Measurements from ENCODE around the gene ISG15.

The ISG15 gene

DNA sequence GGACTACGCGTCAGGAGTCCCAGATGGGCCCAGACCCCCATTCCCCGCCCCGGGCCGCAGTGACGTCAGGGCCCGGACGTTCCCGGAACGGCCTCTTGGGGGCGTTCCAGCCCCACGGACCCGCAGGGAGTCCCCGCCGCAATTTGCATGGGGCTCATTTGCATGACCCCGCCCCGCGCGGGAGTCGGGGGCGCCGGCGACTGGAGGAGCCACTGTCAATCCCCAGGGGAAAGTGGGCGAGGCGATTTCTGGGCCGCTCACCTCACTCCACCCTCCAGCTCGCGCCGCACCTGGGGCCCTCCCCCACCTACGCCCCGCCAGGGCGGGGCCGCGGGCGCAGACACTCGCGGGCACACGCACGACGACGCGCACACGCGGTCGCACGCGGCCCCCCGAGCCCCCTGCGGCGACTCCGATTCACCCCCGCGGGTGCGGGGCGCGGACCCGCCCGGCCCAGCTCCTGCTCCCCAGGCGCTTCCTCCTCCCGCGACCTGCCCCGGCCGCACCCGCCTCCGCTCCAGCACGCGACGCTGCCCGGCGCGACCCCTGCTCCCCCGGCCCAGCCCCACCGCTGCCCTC lies 19.8 kb downstream of the ISG15 start:
- Histone ChIP-seq H3K27me3 (ENCODE audit: control insufficient read depth, insufficient read depth, low read length) (no peaks in the 10 kb centered on the region), H3K36me3 (ENCODE audit: control insufficient read depth, insufficient read depth, low read length) (no peaks in the 10 kb centered on the region), H3K4me2 (ENCODE audit: low read length) (peak overlapping the region; percentile 49), H3K4me3 (ENCODE audit: low read depth, low read length) (peak overlapping the region; percentile 1), H3K9me3 (ENCODE audit: control insufficient read depth, low read length) (no peaks in the 10 kb centered on the region), H2AFZ (no peak overlapping the region), H3K27ac (no peak overlapping the region), H3K79me2 (no peaks in the 10 kb centered on the region), H3K9ac (no peak overlapping the region), H3K4me1 (no peaks in the 10 kb centered on the region)
- TF ChIP-seq, protein P1, sequence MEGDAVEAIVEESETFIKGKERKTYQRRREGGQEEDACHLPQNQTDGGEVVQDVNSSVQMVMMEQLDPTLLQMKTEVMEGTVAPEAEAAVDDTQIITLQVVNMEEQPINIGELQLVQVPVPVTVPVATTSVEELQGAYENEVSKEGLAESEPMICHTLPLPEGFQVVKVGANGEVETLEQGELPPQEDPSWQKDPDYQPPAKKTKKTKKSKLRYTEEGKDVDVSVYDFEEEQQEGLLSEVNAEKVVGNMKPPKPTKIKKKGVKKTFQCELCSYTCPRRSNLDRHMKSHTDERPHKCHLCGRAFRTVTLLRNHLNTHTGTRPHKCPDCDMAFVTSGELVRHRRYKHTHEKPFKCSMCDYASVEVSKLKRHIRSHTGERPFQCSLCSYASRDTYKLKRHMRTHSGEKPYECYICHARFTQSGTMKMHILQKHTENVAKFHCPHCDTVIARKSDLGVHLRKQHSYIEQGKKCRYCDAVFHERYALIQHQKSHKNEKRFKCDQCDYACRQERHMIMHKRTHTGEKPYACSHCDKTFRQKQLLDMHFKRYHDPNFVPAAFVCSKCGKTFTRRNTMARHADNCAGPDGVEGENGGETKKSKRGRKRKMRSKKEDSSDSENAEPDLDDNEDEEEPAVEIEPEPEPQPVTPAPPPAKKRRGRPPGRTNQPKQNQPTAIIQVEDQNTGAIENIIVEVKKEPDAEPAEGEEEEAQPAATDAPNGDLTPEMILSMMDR (IDR thresholded peaks at IDR 0.05): peak; percentile 45

DNA sequence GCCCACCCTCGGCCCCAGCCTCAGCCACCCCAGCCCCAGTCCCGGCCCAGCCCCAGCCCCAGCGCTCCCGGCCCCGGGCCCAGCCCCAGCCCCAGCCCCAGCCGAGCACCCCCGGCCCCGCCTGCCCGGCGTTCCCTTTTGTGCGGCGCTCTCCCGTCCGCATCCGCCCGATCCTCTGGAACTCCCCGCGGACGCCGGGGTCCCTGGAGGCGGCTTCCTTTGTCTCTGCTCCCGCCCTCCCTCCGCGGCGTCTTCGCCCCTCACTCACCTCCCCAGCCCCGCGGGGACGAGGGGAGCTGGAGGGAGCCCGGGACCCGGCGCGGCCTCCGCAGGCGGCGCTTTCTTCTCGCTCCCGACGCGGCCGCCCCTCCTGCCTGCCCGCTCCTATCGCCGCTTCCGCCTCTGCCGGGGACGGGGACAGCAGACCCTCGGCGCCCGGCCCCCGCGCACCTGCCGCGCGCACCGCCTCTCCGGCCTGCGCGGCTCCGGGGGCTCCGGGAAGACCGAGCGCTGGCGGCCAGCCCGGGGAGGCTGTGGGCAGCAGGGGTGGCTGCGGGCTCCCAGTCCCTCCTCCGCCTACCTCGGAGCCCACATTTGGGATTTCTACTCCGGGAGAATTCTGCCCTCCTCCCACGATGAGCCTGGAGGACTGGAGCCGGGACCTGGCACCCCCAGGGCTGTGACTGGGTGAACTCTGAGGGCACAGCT lies 20.6 kb downstream of the ISG15 start:
- H3K4me2 ChIP-seq (ENCODE audit: low read length): peak overlapping the region; percentile 79
- H3K9me3 ChIP-seq (ENCODE audit: control insufficient read depth, low read length): no peaks in the 10 kb centered on the region
- no peaks in the 10 kb centered on the region for H3K27me3 ChIP-seq (ENCODE audit: control insufficient read depth, insufficient read depth, low read length)
- no peak overlapping the region for H3K27ac ChIP-seq
- H3K9ac ChIP-seq: no peak overlapping the region
- no peaks in the 10 kb centered on the region for H3K36me3 ChIP-seq (ENCODE audit: control insufficient read depth, insufficient read depth, low read length)
- TF ChIP-seq, protein P1 (IDR thresholded peaks at IDR 0.05): no peak
- no peaks in the 10 kb centered on the region for H3K4me1 ChIP-seq
- H3K79me2 ChIP-seq: no peaks in the 10 kb centered on the region
- peak overlapping the region; percentile 46 for H3K4me3 ChIP-seq (ENCODE audit: low read depth, low read length)
- H2AFZ ChIP-seq: peak overlapping the region; percentile 60

DNA sequence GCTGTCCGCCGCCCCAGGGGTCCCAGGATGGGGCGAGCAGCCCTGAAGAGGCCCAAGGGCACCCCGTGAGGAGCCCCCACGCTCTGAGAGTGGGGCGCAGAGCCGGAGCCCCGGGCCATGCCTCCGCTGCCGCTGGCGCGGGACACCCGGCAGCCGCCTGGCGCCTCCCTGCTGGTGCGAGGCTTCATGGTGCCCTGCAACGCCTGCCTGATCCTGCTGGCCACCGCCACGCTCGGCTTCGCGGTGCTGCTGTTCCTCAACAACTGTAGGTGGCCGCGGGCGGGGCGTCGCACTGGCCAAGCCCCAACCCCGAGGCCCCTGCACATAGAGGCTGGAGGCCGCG lies 21.1 kb downstream of the ISG15 start:
- TF ChIP-seq, protein P1 (IDR thresholded peaks at IDR 0.05): peak; percentile 14
- Histone ChIP-seq H3K36me3 (ENCODE audit: control insufficient read depth, insufficient read depth, low read length) (no peaks in the 10 kb centered on the region), H3K9me3 (ENCODE audit: control insufficient read depth, low read length) (no peaks in the 10 kb centered on the region), H3K4me2 (ENCODE audit: low read length) (peak overlapping the region; percentile 79), H3K79me2 (no peaks in the 10 kb centered on the region), H3K27ac (no peak overlapping the region), H2AFZ (peak overlapping the region; percentile 60), H3K4me1 (no peaks in the 10 kb centered on the region), H3K9ac (no peak overlapping the region), H3K27me3 (ENCODE audit: control insufficient read depth, insufficient read depth, low read length) (no peaks in the 10 kb centered on the region), H3K4me3 (ENCODE audit: low read depth, low read length) (peak overlapping the region; percentile 46)

DNA sequence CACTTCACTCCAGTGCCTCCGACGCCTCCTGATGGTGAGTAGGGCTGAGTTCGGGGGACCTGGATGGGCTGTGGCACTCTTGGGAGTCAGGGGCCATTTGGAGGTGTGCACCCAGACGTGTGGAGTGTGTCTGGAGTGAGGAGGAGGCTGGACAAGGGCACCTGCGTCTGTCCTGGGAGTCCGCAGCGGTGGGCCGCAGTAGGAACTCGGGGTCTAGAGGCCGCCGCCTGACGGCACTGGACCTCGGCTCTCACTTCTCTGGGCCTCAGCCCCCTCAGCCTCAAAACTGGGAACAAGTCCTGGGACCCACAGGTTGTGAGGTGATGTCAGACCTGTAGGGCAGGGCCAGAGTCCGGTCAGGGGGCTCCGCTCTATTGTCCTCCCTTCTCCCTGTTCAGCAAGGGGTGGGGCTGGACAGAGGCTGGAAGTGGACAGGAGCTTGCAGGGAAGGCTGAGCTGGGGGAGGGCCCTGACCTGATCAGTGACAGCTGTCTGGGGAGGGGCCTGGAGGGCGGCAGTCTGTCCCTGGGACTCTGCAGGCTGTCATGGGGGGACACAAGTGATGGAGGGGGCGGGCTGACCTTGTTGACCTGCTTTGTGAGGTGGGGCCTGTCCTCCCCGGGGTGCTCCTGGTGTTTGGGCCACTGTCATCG lies 22.1 kb downstream of the ISG15 start:
- Histone ChIP-seq H3K27me3 (ENCODE audit: control insufficient read depth, insufficient read depth, low read length) (no peaks in the 10 kb centered on the region), H3K9ac (no peak overlapping the region)

More for the DNA sequence above, 22.1 kb downstream of the ISG15 start:
- H3K4me1 ChIP-seq: peaks cover 3% of the 10 kb centered on the region
- TF ChIP-seq, protein P1 (IDR thresholded peaks at IDR 0.05): no peak
- H3K4me2 ChIP-seq (ENCODE audit: low read length): no peak overlapping the region
- H3K9me3 ChIP-seq (ENCODE audit: control insufficient read depth, low read length): no peaks in the 10 kb centered on the region
- no peak overlapping the region for H3K27ac ChIP-seq
- no peaks in the 10 kb centered on the region for H3K79me2 ChIP-seq
- no peaks in the 10 kb centered on the region for H3K36me3 ChIP-seq (ENCODE audit: control insufficient read depth, insufficient read depth, low read length)
- H3K4me3 ChIP-seq (ENCODE audit: low read depth, low read length): no peak overlapping the region
- H2AFZ ChIP-seq: no peak overlapping the region

Measured in parathyroid adenoma (tissue), 2 donors.